ENCODE measurements around the gene ANKS1B. TPM values are rescaled to one million over a fixed set of nuclear protein-coding genes. Genes with fewer than 3 reads are reported as not detected.

ANKS1B gene
- total RNA-seq, 1 experiment from 2014 or later = 9.7 TPM

DNA sequence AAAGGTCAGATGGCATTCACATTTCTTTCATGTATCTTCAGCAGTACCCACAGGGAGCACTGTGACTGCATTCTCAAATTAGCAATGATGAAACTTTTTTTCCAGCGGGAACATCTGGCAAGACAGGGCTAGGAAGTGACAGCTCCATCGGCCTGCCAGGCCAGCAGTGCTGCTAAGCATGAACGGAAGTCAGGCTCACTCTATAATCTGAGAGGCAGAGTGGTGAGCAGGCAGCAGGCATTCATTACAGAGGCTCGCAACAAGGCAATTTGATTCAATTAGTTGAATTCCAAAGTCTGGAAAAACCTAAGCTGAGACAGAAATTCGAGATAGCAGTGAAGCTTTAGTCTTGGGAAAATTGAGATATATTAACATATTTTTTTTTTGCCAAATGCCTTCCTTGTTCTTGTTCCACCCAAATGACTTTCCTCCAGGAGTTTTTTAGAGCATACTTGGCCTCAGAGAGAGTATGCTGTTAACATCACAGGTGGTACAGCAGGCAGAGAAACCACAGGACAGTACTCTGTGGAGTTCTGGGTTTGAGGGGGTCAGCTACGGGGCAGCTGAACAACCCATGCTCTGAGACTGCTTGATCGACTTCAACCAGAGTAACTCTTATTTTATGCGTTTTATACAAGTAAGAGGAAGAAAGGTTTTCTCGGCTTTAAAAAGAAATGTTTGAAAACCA is 924.8 kb downstream of the ANKS1B start:
- ChIA-PET CTCF (interaction anchor here (0.6 to 0.7 kb wide), 3 partner anchors 16 to 216 kb away, joined by 3 to 6 read pairs (median 4); no protein-coding TSS in a partner anchor), POLR2A (interaction anchor here (0.6 kb wide), 1 partner anchor 629 kb away, joined by 13 read pairs; no protein-coding TSS in a partner anchor)
- no peak for TF ChIP-seq REST (IDR thresholded peaks at IDR 0.05; ENCODE audit: insufficient read depth in 1 of 2, low read depth in 2 of 2, low read length in 1 of 2)
- no peak for TF ChIP-seq POLR2AphosphoS5 (IDR thresholded peaks at IDR 0.05; ENCODE audit: low read depth, low read length)
- TF ChIP-seq TCF7L2 (IDR thresholded peaks at IDR 0.05; ENCODE audit: low read depth, low read length) = no peak
- no peak for TF ChIP-seq SIN3A (IDR thresholded peaks at IDR 0.05; ENCODE audit: borderline replicate concordance, insufficient read depth, low read depth, low read length)
- TF ChIP-seq, protein P1, sequence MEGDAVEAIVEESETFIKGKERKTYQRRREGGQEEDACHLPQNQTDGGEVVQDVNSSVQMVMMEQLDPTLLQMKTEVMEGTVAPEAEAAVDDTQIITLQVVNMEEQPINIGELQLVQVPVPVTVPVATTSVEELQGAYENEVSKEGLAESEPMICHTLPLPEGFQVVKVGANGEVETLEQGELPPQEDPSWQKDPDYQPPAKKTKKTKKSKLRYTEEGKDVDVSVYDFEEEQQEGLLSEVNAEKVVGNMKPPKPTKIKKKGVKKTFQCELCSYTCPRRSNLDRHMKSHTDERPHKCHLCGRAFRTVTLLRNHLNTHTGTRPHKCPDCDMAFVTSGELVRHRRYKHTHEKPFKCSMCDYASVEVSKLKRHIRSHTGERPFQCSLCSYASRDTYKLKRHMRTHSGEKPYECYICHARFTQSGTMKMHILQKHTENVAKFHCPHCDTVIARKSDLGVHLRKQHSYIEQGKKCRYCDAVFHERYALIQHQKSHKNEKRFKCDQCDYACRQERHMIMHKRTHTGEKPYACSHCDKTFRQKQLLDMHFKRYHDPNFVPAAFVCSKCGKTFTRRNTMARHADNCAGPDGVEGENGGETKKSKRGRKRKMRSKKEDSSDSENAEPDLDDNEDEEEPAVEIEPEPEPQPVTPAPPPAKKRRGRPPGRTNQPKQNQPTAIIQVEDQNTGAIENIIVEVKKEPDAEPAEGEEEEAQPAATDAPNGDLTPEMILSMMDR (IDR thresholded peaks at IDR 0.05) = no peak
- no peak overlapping the region for H3K27ac ChIP-seq (ENCODE audit: low read length)
- H3K27me3 ChIP-seq (ENCODE audit: control insufficient read depth, insufficient read depth, low read length) = no peaks in the 10 kb centered on the region
- in situ Hi-C loops (cut with HindIII; ENCODE audit: low pct_unique_long_range_greater_than_20kb, low sequenced_read_pairs) (no loop called here), intact Hi-C loops (cut with micrococcal nuclease; ENCODE audit: unreplicated experiment) (no loop called here)
- DNase-seq (ENCODE audit: low read depth, low spot score) = no peak
- no peaks in the 10 kb centered on the region for H3K36me3 ChIP-seq (ENCODE audit: control insufficient read depth, insufficient read depth, low read length)
- H3K9me3 ChIP-seq (ENCODE audit: control insufficient read depth, insufficient read depth, low read depth, low read length) = no peaks in the 10 kb centered on the region
- no peaks in the 10 kb centered on the region for H3K4me1 ChIP-seq (ENCODE audit: control insufficient read depth, insufficient read depth, low read length)
- no peak overlapping the region for H3K4me3 ChIP-seq (ENCODE audit: low read depth in 2 of 2, low read length in 2 of 2)
- BruUV-seq (replicated peaks) = no TSS peak
- ATAC-seq = no peak

DNA sequence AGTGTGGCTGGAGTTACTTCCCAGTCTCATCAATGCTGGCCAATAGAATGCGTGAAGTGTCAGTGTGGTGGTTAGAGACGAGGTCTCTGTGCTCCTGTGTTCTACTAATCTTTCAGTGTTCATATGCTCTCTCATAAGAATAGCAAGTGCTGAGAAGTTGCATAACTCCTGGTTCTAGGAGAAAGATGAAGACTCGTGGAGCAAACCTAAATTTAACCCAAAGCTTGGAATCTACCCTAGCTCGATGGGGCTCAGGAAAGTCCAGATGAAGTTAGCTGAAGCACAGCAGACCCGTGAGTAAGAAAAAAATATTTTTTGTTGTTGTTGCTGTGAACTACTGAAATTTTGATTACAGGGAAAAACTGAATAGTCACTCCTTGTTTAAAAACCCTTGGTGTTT is 927.1 kb downstream of the ANKS1B start:
- DNase-seq (ENCODE audit: low read depth, low spot score) = no peak
- no peaks in the 10 kb centered on the region for H3K36me3 ChIP-seq (ENCODE audit: control insufficient read depth, insufficient read depth, low read length)
- in situ Hi-C loops (cut with HindIII; ENCODE audit: low pct_unique_long_range_greater_than_20kb, low sequenced_read_pairs) = no loop called here
- no TSS peak for BruUV-seq (replicated peaks)
- no peak overlapping the region for H3K27ac ChIP-seq (ENCODE audit: low read length)
- H3K9me3 ChIP-seq (ENCODE audit: control insufficient read depth, insufficient read depth, low read depth, low read length) = no peaks in the 10 kb centered on the region
- POLR2A ChIA-PET = no interaction called here
- no peak for ATAC-seq
- no peaks in the 10 kb centered on the region for H3K27me3 ChIP-seq (ENCODE audit: control insufficient read depth, insufficient read depth, low read length)
- CTCF ChIA-PET = no interaction called here
- TF ChIP-seq SIN3A (IDR thresholded peaks at IDR 0.05; ENCODE audit: borderline replicate concordance, insufficient read depth, low read depth, low read length) (no peak), REST (IDR thresholded peaks at IDR 0.05; ENCODE audit: insufficient read depth in 1 of 2, low read depth in 2 of 2, low read length in 1 of 2) (no peak)
- intact Hi-C loops (cut with micrococcal nuclease; ENCODE audit: unreplicated experiment) = no loop called here
- no peaks in the 10 kb centered on the region for H3K4me1 ChIP-seq (ENCODE audit: control insufficient read depth, insufficient read depth, low read length)
- no peak overlapping the region for H3K4me3 ChIP-seq (ENCODE audit: low read depth in 2 of 2, low read length in 2 of 2)
